ENCODE data around the gene ST8SIA1.
"Not testable (repeated sequence)": the region's sequence is repeated elsewhere in the genome, so short reads cannot be mapped to it uniquely, and the experiment has no call there.

Gene ST8SIA1, protein sequence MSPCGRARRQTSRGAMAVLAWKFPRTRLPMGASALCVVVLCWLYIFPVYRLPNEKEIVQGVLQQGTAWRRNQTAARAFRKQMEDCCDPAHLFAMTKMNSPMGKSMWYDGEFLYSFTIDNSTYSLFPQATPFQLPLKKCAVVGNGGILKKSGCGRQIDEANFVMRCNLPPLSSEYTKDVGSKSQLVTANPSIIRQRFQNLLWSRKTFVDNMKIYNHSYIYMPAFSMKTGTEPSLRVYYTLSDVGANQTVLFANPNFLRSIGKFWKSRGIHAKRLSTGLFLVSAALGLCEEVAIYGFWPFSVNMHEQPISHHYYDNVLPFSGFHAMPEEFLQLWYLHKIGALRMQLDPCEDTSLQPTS

DNA sequence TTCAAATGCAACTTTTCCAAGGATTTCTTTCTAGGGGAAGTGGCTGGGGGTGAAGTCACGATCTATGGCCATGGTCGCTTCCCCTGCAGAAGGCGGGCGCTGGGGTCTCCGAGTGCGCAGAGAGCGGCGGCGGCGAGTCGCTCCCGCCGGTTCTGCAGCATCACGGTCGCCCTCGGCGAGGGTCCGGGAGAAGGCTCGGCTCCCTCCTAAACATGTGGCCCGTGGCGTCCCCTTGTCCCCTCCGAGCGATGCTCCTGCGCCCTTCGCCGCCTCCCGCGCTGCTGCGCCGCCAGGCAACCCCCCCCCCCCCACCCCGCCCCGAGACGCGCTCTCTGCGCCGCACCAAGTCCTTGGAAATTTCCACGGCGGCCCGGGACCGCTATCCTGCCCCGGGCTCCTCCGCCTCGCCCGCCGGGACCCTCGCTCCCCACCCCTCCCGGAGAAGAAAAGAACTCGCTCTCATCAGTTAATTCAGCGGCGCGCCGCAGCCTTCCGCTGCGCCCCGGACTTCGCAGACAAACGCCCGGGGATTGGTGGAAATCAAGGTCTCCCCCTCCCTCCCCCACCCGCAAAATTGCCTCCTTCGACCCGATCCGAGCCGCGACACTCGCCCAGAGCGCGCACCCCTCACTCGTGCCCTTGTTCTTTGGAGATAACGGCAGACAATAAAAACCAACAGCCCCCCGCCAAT is at the start of gene ST8SIA1:
Gene ST8SIA1 (minus strand): TSS at position 298 of the 691 bp plus-strand sequence. CDS start 475 bp downstream, outside the sequence.
- no peak for DNase-seq

DNA sequence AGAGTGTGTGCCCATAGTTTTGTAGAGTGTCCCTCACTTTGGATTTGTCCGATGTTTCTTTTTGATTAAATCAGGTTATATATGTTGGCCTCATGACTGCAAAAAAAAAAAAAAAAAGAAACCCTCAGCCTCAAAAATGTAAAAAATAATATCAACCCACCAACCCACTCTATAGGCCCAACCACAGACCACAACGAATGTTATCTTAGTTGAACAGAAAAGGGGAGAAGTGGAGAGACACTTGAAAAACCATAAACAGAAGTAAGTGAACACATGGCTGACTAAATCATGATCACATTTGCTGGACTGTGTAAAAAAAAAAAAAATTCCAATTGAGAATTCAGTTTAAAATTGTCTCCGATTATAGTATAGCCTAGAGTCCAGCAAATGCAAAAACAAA is 45.5 kb upstream of the ST8SIA1 start:
- no peak for DNase-seq

DNA sequence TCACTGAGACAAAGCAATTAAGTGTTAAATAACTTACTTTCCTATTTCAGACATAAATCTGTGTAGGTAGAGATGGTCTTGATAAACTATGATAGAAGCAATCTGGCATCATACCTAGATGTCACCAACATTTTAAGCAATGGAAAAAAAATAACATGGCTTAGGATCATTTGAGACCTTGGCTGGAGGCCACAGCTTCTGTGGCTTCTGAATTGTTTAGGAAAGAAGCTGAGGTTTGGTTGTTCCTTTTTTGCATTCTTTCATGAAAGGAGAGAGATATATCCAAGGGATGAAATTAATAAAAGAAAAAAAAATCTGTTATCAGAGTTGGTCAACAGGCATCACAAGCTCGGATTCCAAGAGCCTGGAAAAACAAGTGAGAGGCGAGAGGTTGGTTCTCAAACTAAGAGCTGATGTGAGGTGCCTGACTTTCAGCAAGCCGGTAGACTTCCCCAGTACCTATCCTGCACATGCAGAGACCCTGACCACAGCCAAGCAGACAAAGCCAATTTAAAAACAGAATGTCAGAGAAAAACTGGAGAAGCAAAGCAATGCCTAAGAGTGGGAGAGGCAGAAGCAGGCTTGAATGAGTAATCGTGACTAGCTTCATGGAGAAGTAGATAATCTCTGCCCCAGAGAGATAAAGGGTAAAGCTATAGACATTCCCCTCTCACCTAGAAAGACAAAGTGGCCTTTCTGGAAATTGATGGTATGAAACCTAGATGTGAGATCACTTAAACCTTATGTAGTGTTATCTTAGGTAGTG is 43.4 kb upstream of the ST8SIA1 start:
- no peak for DNase-seq

DNA sequence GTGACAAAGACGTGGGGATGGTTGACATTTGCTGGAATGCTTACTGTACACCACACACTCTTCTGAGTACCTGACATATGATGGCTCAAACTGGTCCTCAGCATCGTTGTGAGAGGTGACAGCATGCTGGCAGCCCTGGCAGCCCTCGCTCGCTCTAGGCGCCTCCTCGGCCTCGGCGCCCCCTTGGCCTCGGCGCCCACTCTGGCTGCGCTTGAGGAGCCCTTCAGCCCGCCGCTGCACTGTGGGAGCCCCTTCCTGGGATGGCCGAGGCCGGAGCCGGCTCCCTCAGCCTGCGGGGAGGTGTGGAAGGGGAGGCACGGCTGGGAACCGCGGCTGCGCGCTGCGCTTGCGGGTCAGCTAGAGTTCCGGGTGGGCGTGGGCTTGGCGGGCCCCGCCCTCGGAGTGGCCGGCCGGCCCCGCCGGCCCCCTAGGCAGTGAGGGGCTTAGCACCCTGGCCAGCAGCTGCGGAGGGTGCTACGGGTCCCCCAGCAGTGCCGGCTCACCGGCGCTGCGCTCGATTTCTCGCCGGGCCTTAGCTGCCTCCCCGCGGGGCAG is 42.2 kb upstream of the ST8SIA1 start:
- DNase-seq: not testable (repeated sequence)

DNA sequence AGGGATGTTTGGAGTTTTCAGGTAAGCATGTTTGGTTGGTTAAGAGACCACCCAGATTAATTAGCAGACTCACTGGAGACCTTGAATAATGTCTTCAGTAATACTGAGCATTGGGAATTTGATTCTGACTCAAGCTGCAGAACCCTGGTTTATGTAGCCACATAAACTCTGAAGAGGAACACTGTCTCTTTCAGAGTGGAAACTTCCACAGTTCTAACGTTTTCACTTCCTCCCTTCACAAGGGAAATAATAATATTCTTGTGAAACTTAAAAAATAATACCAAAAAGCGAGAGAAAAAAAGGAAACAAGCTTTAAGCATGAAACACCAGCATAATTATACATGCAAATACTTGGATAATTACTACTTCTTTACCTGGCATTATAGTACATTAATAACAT is 40.0 kb upstream of the ST8SIA1 start:
- DNase-seq: no peak

DNA sequence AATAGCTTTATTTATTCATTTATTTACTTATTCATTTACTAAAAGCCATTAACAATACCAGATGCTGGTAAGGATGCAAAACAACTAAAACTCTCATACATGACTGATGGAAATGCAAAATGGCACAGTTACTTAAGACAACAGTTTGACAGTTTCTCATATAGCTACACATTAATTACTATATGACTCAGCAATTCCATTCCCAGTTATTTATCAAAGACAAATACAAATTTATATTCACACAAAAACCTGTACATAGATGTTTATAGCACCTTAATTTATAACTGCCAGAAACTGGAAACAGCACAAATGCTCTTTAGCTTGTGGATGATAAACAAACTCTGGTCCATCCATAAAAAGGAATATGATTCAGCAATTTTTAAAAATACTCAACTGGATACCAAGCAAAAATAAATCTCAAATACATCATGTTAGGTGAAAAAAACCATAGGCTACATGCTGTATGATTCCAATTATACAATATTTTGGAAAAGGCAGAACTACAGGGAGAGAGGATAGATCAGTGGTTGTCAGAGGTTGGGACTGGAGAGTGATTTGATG is 37.9 kb upstream of the ST8SIA1 start:
- DNase-seq: no peak

DNA sequence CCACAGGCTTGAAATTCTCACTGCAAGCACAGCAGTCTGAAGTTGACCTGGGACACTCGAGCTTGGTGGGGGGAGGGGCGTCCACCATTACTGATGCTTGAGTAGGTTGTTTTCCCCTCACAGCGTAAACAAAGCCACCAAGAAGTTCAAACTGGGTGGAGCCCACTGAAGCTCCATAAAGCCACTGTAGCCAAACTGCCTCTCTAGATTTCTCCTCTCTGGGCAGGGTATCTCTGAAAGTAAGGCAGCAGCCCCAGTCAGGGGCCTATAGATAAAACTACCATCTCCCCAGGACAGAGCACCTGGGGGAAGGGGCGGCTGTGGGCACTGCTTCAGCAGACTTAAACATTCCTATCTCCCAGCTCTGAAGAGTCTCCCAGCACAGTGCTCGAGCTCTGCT is 31.7 kb upstream of the ST8SIA1 start:
- DNase-seq: no peak

DNA sequence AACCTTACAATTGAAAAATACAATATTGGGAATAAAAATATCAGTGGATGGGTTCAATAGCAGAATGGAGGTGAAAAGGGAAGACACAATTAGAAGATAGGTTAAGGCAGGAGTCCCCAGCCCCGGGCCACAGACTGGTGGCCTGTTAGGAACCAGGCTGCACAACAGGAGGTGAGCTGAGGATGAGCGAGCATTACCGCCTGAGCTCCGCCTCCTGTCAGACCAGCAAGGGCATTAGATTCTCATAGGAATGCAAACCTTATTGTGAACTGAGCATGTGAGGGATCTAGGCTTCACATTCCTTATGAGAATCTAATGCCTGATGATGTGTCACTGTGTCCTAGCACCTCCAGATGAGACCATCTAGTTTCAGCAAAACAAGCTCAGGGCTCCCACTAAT is 27.3 kb upstream of the ST8SIA1 start:
- DNase-seq: no peak

DNA sequence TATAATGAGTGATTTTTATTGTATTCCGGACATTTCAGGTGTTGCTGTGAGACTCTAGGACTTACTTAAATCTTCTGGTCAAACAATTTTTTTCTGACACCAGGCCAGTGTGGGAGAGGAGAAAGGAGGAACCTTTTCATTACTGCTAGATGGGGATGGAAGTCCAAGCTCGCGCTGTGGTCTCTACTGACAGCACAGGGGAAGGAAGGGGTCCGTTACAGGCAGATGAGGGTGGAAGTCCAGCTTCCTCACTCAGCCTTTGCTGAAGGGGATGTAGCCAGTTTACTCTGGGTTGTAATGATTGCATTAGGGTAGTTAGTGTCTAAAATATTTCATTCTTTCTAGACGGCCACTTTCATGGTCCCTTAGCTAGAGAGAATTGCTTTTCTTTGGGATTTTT is 26.3 kb upstream of the ST8SIA1 start:
- no peak for DNase-seq

DNA sequence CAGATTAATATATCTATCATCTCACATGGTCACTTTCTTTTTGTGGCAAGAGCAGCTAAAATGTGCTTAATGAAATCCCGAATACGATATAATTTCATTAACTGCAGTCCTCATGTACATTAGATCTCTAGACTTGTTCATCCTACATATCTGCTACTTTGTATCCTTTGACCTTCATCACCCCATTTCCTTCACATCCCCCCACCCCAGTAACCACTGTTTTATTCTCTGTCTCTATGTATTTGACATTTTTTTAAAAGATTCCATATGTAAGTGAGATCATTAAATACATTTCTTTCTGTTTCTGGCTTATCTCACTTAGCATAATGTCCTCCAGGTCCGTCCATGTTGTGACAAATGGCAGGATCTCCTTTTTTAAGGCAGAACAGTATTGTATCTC is 23.0 kb upstream of the ST8SIA1 start:
- DNase-seq: no peak

DNA sequence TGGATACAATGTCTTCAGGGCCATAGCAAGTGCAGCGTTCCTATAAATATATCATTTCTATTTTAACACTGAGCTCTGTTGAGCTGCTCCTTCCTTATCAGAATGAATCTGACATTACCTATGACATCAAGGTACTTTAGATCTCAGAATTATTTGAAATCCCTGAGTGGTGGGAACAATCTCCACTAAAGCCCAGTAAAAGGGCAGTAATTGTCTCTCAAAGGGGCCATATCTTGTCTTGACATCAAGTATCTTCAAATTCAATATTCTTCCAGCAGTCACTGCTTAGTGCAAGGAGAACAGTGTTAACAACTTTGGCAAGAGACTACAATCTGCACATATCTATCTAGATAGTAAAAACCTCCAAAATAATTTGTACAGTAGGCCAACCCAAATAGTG is 21.7 kb upstream of the ST8SIA1 start:
- no peak for DNase-seq

DNA sequence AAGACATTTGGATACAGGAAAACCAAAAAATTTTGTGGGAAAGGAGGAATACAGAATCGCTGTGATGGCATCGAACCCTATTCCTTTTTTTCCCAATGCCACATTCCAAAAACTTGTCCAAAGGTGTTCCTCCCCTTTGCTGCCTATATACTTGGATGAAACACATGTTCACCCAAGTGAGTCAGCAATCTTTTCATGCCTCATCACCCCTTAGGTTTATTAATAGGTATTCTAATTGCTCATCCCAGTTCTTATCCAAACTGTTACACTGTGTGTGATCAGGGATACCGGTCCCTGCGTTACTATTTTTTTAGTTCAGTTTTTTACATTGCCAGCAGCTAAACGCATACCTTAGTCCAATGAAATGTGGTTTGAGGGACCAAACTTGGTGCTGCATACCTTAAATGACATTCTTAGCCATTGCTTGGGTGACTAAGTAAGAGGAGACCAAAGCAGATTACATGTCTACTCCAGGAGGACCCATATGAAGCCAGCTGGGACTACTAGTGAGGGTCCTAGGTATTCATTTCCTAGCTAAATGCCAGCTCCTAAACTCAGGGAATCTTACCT is 20.6 kb upstream of the ST8SIA1 start:
- no peak for DNase-seq

DNA sequence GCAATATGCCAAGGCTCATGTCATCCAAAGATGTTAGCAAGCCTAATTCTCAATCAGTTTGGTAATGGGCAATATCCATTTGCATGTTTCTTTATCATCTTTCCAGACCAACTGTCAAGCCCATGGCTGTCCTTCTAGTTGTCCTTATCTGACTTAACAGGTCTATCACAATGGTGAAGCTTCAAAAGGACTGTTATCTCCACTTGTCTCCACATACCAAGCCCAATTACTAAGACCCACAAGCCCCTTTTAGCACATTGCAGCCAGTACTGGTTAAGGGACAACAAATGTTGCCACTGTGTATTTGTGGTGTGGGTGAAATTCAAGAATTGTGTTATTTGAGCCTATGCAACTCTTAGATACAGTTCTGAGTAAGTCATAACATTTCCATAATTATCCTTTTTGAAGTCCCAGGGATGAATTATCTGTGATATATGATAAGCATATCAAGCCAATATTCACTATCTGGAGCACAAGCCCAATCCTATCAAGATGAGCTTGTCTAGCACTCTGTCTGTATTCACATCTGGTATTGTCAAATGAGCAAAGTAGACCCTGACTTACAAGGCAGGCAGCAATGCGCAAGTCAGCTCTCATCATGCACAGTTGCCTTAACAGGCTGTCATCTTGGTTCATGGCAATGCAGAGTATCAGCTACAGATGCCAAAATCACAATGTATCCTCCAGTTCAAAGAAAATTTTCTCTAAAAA is 19.3 kb upstream of the ST8SIA1 start:
- no peak for DNase-seq

DNA sequence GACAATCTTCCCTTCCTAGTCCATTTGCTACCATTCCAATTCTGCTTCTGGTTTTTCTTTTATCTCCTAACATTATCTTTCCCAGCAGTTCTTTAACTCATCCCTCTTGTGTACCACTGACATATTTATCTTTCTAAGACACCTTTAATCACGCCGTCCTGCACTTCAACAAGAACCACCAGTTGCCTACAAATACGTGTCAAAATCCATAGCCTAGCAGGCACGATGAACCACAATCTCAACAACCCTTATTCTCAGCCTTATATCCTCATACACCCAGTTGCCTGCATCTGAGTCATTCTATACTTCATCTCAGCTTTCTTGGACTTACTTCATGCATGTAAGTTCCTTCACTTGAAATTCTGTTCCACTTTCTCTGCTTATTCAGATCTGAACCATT is 16.4 kb upstream of the ST8SIA1 start:
- DNase-seq: no peak

DNA sequence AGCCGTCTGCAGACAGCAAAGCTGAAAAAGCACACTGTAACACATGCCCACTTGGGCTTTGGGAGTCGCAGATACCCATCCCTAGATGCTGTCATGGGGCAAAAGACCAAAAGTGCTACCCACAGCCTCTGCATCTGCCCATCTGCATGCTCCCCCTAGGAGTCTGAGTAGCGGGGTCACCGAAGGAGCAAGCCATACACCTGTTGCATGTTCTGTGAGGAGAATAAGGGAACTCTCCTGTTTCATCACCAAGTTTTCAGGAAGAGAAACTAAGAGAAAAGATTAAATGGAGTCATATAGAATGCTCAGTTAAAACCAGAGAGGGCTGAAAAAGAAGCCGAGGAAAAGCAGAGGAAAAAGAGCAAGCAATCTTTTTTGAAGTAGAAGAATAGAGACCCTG is 13.7 kb upstream of the ST8SIA1 start:
- DNase-seq: no peak

DNA sequence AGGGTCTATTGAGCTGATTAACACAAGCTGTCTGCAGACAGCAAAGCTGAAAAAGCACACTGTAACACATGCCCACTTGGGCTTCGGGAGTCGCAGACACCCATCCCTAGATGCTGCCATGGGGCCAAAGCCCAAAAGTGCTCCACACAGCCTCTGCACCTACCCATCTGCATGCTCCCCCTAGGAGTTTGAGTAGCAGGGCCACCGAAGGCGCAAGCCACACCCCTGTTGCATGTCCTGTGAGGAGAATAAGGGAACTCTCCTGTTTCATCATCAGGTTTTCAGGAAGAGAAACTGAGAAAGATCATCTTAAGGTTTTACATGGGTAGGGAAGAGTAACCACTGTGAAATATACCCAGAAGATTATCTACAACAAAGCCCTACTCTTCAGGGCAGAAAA is 5.6 kb upstream of the ST8SIA1 start:
- no peak for DNase-seq

DNA sequence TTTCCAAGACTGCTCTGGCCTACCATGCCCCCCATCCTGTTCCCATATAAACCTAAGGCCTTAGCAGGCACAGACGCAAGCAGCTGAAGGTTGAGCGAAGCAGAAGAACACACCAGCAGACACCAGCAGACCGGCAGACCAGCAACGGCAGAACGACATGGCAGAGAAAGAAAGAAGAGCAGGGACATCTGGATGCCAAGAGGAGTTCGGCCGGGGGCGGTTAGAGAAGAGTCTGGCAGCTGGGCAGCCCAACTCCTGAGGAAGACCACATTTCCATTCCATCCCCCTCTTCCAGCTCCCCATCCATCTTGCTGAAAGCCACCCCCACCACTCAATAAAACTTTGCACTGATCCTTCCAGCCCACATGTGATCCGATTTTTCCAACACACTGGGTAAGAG is 5.2 kb upstream of the ST8SIA1 start:
- no peak for DNase-seq

DNA sequence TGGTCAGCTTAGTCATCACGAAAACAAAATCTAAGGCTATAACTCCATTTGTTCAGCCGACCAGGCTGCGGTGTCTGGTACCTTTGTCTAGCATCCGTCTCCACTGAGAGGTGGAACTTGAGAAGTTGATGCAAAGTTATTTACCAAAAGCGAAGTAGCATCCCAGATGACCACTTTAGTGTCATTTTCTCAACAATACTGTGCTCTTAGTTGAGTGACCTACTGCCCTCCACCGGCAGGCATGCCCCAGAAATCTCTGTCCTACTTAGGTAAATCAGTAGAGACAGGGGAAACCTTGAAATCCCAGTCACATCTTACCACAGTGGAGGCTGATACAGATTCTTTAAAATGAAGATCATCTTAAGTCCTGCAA is 1.3 kb upstream of the ST8SIA1 start:
- DNase-seq: peak in 1 of 2 experiments; percentile 64

DNA sequence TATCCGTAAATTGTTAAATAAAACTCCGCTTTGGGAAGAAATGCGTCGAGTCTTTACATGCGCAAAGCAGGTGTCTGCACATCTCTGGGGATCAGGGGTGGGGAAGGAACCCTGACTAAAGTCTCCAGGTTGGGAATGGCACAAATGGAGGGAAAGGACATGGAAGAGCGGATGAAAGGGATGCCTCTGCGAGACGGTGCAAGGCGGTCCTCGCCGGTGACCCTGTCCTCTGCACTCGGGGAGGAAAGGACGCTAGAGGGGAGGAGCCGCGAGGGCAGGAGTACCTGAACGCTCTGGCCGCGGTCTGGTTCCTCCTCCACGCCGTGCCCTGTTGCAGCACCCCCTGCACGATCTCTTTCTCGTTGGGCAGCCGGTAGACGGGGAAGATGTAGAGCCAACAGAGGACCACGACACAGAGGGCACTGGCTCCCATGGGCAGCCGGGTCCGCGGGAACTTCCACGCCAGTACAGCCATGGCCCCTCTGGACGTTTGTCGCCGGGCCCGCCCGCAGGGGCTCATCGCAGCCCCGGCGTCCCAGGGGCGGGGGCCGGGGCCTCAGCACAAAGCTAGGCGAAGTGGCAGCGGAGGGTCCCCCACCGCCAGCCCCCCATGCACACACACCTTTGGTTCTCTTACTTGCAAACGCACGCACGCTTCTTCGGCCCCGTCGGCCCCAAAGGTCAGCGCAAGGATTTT is 646 bp downstream of the ST8SIA1 start:
- no peak for DNase-seq

DNA sequence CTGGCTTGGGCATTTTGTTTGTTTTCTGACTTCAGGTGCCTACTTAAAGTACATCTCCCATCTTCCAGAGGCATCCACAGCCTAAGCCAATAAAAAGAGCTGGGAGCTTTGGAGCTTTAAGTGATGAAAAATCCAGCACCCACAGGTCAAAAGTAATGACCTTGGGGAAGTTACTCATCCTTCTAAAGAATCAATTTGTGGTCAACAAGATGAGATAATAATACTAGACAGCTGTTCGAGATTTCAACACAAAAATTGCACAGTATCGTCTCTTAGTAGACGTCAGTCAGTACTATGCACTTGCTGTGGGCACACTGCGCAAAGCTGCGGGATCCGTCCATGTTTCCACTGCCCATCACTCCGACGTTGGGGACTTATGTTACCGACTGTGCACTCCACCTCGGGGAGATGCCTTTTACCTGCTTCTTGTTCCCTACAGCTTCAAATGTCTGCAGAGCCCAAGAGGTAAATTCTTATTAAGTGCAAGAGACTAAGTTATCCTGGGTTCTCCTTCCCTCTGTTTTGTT is 1.3 kb downstream of the ST8SIA1 start:
- DNase-seq: no peak

DNA sequence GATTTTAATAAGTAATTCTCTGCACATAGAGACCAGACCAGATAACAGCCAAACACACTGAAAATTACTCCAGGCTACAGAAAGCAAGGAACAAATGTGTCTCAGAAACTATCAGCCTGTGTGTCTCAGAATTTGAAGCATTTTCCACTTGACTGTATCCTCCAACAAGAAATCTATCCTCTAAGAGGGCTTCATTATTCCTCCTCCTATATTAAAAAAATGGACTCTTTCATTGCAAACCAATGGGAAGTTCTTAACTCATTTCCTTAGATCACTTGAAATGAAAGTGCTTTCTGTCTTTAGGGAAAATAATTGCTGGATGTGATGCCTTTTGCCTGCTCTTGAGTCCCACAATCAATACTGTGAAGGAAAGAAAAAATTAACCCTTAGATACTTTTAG is 2.3 kb downstream of the ST8SIA1 start:
- no peak for DNase-seq

Measured in cerebellar nuclear complex (tissue), 1 donor.